ENCODE results near the gene RAB40C.

The RAB40C gene

DNA sequence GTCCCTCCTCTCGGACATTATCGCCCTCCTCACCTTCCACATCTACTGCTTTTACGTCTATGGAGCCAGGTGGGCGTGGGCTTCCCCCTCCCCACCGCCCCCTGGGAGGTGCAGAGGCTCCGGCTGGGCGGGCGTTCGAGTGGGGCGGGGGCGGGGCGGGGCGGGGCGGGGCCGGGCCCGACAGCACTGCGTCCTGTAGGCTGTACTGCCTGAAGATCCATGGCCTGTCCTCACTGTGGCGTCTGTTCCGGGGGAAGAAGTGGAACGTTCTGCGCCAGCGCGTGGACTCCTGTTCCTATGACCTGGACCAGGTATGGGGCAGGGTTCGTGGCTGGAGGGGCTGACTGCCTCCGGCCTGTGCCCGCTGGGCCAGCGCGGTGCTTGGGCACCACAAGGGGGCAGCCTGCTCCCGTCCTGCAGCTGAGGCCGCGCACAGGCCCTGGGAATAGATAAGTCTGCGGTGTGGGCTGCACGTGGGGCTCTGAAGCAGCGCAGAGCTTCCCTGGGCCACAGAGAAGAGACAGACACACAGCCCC lies 10.9 kb upstream of the RAB40C start:
- Histone ChIP-seq H3K9ac (ENCODE audit: low read depth, low read length, poor library complexity, severe bottlenecking) (no peak overlapping the region), H2AFZ (ENCODE audit: low read length) (no peak overlapping the region), H3K4me3 (ENCODE audit: low read length, poor library complexity, severe bottlenecking) (no peak overlapping the region), H4K20me1 (ENCODE audit: insufficient read depth, low read length, poor library complexity, severe bottlenecking) (no peaks in the 10 kb centered on the region), H3K9me2 (replicated peaks; ENCODE audit: low read depth, low read length) (no peaks in the 10 kb centered on the region), H3K79me2 (ENCODE audit: insufficient read depth, low read length) (no peaks in the 10 kb centered on the region), H3F3A (ENCODE audit: low read depth) (no peaks in the 10 kb centered on the region), H3K36me3 (ENCODE audit: insufficient read depth, low read length) (no peaks in the 10 kb centered on the region), H3K27me3 (ENCODE audit: insufficient read depth, low read length, poor library complexity, severe bottlenecking) (no peaks in the 10 kb centered on the region), H3K9me3 (ENCODE audit: insufficient read depth, low read depth, low read length) (no peaks in the 10 kb centered on the region), H3K4me2 (ENCODE audit: low read depth, low read length, poor library complexity, severe bottlenecking) (no peak overlapping the region), H3K4me1 (ENCODE audit: insufficient read depth, low read length, poor library complexity, severe bottlenecking) (peaks cover 14% of the 10 kb centered on the region)
- TF ChIP-seq, protein P1, sequence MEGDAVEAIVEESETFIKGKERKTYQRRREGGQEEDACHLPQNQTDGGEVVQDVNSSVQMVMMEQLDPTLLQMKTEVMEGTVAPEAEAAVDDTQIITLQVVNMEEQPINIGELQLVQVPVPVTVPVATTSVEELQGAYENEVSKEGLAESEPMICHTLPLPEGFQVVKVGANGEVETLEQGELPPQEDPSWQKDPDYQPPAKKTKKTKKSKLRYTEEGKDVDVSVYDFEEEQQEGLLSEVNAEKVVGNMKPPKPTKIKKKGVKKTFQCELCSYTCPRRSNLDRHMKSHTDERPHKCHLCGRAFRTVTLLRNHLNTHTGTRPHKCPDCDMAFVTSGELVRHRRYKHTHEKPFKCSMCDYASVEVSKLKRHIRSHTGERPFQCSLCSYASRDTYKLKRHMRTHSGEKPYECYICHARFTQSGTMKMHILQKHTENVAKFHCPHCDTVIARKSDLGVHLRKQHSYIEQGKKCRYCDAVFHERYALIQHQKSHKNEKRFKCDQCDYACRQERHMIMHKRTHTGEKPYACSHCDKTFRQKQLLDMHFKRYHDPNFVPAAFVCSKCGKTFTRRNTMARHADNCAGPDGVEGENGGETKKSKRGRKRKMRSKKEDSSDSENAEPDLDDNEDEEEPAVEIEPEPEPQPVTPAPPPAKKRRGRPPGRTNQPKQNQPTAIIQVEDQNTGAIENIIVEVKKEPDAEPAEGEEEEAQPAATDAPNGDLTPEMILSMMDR (conservative IDR thresholded peaks at IDR 0.05; ENCODE audit: low read length), result peak; percentile 34
- no peak for TF ChIP-seq EZH2phosphoT487 (IDR thresholded peaks at IDR 0.05; ENCODE audit: borderline replicate concordance)

DNA sequence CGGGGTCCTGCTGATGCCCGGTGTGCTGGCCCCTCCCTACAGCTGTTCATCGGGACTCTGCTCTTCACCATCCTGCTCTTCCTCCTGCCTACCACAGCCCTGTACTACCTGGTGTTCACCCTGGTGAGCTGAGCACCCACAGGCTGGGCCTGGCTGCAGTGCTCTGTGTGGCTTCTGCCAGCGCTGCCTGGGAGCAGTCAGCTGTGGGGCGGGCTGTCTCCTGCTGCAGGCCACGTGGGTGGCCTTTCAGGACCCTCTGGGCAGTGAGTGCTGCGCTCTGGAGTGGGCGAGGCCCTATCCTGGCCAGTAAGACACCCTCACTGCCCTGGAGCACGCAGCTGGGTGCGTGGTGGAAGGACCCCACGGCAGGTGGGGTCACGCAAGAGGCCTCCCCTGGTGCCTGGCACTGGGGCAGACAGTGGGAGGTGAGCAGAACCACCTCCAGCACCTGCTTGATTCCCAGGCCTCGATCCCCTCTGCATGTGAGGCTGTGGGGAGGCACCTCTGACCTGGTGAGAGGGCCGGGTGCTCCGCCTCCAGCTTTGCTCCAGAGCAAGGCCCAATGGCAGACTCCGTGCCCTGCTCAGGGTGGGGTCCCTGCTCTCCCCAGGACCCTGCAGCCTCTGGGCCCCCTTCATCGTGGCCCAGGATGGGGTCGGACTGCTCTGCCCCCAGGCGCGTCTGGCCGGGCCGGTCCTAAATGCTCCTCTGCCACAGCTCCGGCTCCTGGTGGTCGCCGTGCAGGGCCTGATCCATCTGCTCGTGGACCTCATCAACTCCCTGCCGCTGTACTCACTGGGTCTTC lies 9.5 kb upstream of the RAB40C start:
- no peak overlapping the region for H2AFZ ChIP-seq (ENCODE audit: low read length)
- H3K4me1 ChIP-seq (ENCODE audit: insufficient read depth, low read length, poor library complexity, severe bottlenecking), result peaks cover 14% of the 10 kb centered on the region
- no peaks in the 10 kb centered on the region for H4K20me1 ChIP-seq (ENCODE audit: insufficient read depth, low read length, poor library complexity, severe bottlenecking)
- no peak for TF ChIP-seq EZH2phosphoT487 (IDR thresholded peaks at IDR 0.05; ENCODE audit: borderline replicate concordance)
- TF ChIP-seq, protein P1 (conservative IDR thresholded peaks at IDR 0.05; ENCODE audit: low read length), result no peak
- H3K79me2 ChIP-seq (ENCODE audit: insufficient read depth, low read length), result no peaks in the 10 kb centered on the region
- no peaks in the 10 kb centered on the region for H3K36me3 ChIP-seq (ENCODE audit: insufficient read depth, low read length)
- no peaks in the 10 kb centered on the region for H3K9me2 ChIP-seq (replicated peaks; ENCODE audit: low read depth, low read length)
- no peak overlapping the region for H3K4me3 ChIP-seq (ENCODE audit: low read length, poor library complexity, severe bottlenecking)
- no peaks in the 10 kb centered on the region for H3K27me3 ChIP-seq (ENCODE audit: insufficient read depth, low read length, poor library complexity, severe bottlenecking)
- no peak overlapping the region for H3K4me2 ChIP-seq (ENCODE audit: low read depth, low read length, poor library complexity, severe bottlenecking)
- no peaks in the 10 kb centered on the region for H3K9me3 ChIP-seq (ENCODE audit: insufficient read depth, low read depth, low read length)
- no peaks in the 10 kb centered on the region for H3F3A ChIP-seq (ENCODE audit: low read depth)
- H3K9ac ChIP-seq (ENCODE audit: low read depth, low read length, poor library complexity, severe bottlenecking), result no peak overlapping the region

DNA sequence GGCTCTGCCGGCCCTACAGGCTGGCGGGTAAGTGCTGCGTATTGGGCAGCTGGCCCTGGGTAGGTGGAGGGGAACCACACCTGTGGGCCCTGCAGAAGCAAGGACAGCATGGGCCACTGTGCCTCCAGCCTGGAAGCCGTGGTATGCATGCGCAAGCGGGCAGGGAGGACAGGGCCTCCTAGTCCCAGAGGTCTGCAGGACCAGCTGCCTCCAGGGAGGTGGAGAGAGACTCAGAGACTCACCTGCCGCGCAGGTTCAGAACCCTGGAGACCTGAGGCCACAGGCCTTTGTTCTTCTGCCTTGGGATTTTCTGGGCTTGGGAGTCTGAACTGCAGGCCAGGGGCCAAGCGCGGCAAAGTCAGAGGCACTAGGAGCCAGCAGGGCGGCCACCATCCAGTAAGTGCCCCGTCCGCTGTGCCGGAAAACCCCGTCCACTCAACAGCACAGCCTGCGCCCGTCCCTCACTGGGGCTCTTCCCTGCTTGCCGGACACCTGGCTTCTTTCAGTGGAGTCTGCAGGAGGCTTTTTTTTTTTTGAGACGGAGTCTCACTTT lies 8.8 kb upstream of the RAB40C start:
- H3K9ac ChIP-seq (ENCODE audit: low read depth, low read length, poor library complexity, severe bottlenecking), result no peak overlapping the region
- no peaks in the 10 kb centered on the region for H3K9me3 ChIP-seq (ENCODE audit: insufficient read depth, low read depth, low read length)
- TF ChIP-seq, protein P1 (conservative IDR thresholded peaks at IDR 0.05; ENCODE audit: low read length), result no peak
- TF ChIP-seq EZH2phosphoT487 (IDR thresholded peaks at IDR 0.05; ENCODE audit: borderline replicate concordance), result no peak
- peaks cover 9% of the 10 kb centered on the region for H3K4me1 ChIP-seq (ENCODE audit: insufficient read depth, low read length, poor library complexity, severe bottlenecking)
- no peak overlapping the region for H3K4me3 ChIP-seq (ENCODE audit: low read length, poor library complexity, severe bottlenecking)
- H3K9me2 ChIP-seq (replicated peaks; ENCODE audit: low read depth, low read length), result no peaks in the 10 kb centered on the region
- H3F3A ChIP-seq (ENCODE audit: low read depth), result no peaks in the 10 kb centered on the region
- no peaks in the 10 kb centered on the region for H3K79me2 ChIP-seq (ENCODE audit: insufficient read depth, low read length)
- H2AFZ ChIP-seq (ENCODE audit: low read length), result no peak overlapping the region
- no peaks in the 10 kb centered on the region for H3K36me3 ChIP-seq (ENCODE audit: insufficient read depth, low read length)
- H3K27me3 ChIP-seq (ENCODE audit: insufficient read depth, low read length, poor library complexity, severe bottlenecking), result no peaks in the 10 kb centered on the region
- no peaks in the 10 kb centered on the region for H4K20me1 ChIP-seq (ENCODE audit: insufficient read depth, low read length, poor library complexity, severe bottlenecking)
- no peak overlapping the region for H3K4me2 ChIP-seq (ENCODE audit: low read depth, low read length, poor library complexity, severe bottlenecking)

Data from Loucy (cell line).